Breast epithelium (tissue), 3 donors: ENCODE data around the gene FAM83F.

Experiments
- POLR2A ChIP-seq: fragments of 450-650 bp; IDR thresholded peaks from one replicate; pipeline ENCODE4 v1.6.1; 2016; ENCODE audit warnings: antibody characterized with exemption, mild to moderate bottlenecking, moderate library complexity
- POLR2AphosphoS5 ChIP-seq, 3 donors: sonication (generic); formaldehyde crosslinking; IDR thresholded peaks; one replicate each; pipeline ENCODE4 v1.6.1; 2017; ENCODE audit warnings: antibody characterized with exemption in 3 of 3
- TF ChIP-seq, protein P1 (sequence below), 3 donors: fragments of 450-650 bp; IDR thresholded peaks; one replicate each; pipeline ENCODE4 v1.5.1; 2016 to 2017; ENCODE audit warnings: antibody characterized with exemption in 3 of 3, mild to moderate bottlenecking in 3 of 3, moderate library complexity in 3 of 3

GRCh38 chr22:39959640-39960447, 34.9 kb upstream of the FAM83F start, which contains the start of gene TMA7B:
- TF ChIP-seq, protein P1, sequence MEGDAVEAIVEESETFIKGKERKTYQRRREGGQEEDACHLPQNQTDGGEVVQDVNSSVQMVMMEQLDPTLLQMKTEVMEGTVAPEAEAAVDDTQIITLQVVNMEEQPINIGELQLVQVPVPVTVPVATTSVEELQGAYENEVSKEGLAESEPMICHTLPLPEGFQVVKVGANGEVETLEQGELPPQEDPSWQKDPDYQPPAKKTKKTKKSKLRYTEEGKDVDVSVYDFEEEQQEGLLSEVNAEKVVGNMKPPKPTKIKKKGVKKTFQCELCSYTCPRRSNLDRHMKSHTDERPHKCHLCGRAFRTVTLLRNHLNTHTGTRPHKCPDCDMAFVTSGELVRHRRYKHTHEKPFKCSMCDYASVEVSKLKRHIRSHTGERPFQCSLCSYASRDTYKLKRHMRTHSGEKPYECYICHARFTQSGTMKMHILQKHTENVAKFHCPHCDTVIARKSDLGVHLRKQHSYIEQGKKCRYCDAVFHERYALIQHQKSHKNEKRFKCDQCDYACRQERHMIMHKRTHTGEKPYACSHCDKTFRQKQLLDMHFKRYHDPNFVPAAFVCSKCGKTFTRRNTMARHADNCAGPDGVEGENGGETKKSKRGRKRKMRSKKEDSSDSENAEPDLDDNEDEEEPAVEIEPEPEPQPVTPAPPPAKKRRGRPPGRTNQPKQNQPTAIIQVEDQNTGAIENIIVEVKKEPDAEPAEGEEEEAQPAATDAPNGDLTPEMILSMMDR (IDR thresholded peaks at IDR 0.05), result peak in 1 of 3 donors; percentile 11
- no peak for TF ChIP-seq POLR2A
- no peak for TF ChIP-seq POLR2AphosphoS5 (IDR thresholded peaks at IDR 0.05)
